ENCODE data around the gene PHC2. TPM values are rescaled to one million over a fixed set of nuclear protein-coding genes. Genes with fewer than 3 reads are reported as not detected.

Gene PHC2
- total RNA-seq, 2 donors from 2014 or later, result 60.6 to 74.8 TPM

DNA sequence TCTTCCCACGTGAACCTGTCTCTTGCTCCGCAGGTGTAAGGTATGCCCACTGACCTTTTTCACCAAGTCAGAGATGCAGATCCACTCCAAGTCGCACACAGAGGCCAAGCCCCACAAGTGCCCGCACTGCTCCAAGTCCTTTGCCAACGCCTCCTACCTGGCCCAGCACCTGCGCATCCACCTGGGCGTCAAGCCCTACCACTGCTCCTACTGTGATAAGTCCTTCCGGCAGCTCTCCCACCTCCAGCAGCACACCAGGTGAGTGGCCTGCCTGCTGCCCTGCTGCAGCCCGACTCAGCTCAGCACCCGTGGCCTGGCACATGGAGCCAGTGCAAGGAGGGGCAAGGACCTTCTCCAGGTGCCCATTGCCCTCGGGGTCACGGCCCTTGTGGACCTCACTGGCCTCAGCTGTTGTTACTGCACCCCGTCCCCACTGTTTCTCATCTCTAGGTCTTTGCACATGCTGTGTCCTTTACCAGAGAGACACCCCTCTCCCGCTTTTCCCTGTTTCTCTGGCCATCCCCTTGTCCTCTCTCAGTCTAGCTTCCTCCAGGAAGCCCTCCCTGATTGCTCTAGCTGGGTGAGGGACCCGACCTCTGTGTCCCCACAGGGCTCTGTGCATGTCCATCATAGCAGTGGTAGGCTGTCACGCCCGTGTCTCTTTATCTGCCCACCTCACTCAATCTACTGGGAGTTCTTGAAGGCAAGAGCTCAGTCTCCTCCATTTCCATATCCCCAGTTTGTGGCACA lies 149.2 kb downstream of the PHC2 start:
- TF ChIP-seq, protein P1, sequence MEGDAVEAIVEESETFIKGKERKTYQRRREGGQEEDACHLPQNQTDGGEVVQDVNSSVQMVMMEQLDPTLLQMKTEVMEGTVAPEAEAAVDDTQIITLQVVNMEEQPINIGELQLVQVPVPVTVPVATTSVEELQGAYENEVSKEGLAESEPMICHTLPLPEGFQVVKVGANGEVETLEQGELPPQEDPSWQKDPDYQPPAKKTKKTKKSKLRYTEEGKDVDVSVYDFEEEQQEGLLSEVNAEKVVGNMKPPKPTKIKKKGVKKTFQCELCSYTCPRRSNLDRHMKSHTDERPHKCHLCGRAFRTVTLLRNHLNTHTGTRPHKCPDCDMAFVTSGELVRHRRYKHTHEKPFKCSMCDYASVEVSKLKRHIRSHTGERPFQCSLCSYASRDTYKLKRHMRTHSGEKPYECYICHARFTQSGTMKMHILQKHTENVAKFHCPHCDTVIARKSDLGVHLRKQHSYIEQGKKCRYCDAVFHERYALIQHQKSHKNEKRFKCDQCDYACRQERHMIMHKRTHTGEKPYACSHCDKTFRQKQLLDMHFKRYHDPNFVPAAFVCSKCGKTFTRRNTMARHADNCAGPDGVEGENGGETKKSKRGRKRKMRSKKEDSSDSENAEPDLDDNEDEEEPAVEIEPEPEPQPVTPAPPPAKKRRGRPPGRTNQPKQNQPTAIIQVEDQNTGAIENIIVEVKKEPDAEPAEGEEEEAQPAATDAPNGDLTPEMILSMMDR (IDR thresholded peaks at IDR 0.05), result no peak
- no peak overlapping the region for H3K27ac ChIP-seq
- no peaks in the 10 kb centered on the region for H3K36me3 ChIP-seq
- intact Hi-C loops (cut with DNase I), result no loop called here
- no peaks in the 10 kb centered on the region for H3K9me3 ChIP-seq
- H3K9ac ChIP-seq (ENCODE audit: low read depth in 2 of 2, low read length in 2 of 2), result no peak overlapping the region
- DNase-seq, result no peak
- no peaks in the 10 kb centered on the region for H3K27me3 ChIP-seq
- H3K4me3 ChIP-seq, result no peak overlapping the region
- no peaks in the 10 kb centered on the region for H3K4me1 ChIP-seq

DNA sequence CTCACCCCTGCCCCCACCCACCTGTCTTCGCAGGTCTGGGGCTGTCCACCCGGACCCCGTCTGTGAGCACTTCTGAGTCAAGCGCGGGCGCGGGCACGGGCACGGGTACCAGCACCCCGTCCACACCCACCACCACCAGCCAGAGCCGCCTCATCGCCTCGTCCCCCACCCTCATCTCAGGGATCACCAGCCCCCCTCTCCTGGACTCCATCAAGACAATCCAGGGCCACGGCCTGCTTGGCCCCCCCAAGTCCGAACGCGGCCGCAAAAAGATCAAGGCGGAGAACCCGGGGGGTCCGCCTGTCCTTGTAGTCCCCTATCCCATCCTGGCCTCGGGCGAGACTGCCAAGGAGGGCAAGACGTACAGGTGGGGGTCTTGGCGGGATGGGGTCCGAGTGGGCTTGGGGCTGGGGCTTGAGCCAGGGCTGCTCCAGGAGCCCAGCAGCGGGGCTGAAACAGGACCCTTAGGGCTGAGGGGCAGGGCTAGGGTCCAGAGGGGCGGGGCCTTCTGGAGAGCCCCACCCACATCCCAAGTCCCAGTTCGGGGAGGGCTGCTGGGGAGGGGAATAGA lies 150.7 kb downstream of the PHC2 start:
- no peak overlapping the region for H3K9ac ChIP-seq (ENCODE audit: low read depth in 2 of 2, low read length in 2 of 2)
- H3K9me3 ChIP-seq, result no peaks in the 10 kb centered on the region
- H3K36me3 ChIP-seq, result no peaks in the 10 kb centered on the region
- no peak overlapping the region for H3K27ac ChIP-seq
- no peak overlapping the region for H3K4me3 ChIP-seq
- H3K27me3 ChIP-seq, result no peaks in the 10 kb centered on the region
- TF ChIP-seq, protein P1 (IDR thresholded peaks at IDR 0.05), result no peak
- H3K4me1 ChIP-seq, result no peaks in the 10 kb centered on the region
- DNase-seq, result no peak
- intact Hi-C loops (cut with DNase I), result no loop called here

DNA sequence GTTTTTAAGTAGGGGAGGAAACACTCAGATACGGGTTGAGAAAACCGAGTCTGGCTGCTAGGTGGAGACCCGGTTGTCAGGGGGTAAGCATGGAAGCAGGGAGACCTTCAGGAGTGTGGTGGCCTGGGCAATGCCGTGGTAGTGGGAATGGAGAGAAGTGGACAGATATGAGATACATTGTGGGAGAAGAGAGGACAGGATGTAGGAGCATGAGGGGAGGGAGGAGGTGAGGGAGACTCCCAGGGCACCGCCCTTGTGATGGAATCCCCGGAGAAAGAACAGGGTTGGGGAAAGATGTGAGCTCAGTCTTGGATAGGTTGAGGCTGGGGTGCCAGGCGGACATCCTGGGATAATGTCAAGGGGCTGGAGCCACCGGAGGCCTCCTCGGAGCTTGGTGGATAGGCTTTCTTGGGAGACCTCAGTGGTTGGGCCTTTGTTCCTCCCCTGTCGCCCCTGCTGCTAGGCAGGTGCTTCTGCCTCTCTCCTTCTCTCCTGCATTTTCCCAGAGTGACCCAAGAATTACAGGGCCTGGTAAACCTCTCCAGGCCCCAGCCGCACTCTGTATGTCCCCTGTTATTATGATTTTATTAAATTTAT lies 153.3 kb downstream of the PHC2 start:
- TF ChIP-seq, protein P1 (IDR thresholded peaks at IDR 0.05), result no peak
- DNase-seq, result no peak
- Histone ChIP-seq H3K27me3 (no peaks in the 10 kb centered on the region), H3K36me3 (no peaks in the 10 kb centered on the region), H3K4me3 (no peak overlapping the region), H3K27ac (no peak overlapping the region), H3K9me3 (no peaks in the 10 kb centered on the region), H3K4me1 (no peaks in the 10 kb centered on the region), H3K9ac (ENCODE audit: low read depth in 2 of 2, low read length in 2 of 2) (no peak overlapping the region)
- intact Hi-C loops (cut with DNase I), result no loop called here

DNA sequence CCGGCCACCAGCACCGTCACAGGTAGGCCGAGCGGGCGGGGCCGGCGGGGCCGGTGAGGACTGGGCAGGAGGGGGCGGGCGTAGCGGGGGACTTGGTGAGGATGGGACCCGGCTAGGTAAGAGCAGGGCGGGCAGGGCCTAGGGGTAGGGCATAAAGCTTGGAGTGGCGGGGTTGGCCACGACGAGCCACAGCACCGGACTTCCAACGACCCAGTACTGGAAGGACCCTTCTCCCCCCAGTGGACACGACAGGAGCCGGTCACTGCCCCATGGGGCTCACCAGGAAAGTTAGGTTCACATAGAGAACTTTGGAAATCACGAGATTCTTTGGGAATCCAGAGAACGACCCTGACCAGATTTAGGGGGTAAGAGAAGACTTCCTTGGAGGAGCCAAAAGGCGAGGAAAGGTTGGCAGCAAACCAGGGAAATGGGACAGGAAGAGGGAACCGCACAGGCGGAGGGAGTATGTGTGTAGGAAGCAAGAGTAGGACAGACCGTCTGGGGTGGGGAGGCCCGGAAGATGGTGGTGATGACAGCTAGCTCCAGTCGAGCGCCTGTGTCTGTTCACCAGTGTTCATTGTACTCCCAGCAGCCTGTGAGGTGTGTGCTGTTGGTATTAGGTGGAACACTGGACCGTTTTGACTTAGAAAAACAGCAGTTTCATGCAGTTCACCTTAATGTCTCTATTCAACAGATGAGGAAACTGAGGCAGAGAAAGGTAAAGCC lies 154.2 kb downstream of the PHC2 start:
- H3K9ac ChIP-seq (ENCODE audit: low read depth in 2 of 2, low read length in 2 of 2), result no peak overlapping the region
- H3K36me3 ChIP-seq, result no peaks in the 10 kb centered on the region
- no peak for DNase-seq
- H3K27ac ChIP-seq, result no peak overlapping the region
- H3K4me3 ChIP-seq, result no peak overlapping the region
- intact Hi-C loops (cut with DNase I), result no loop called here
- H3K27me3 ChIP-seq, result no peaks in the 10 kb centered on the region
- no peaks in the 10 kb centered on the region for H3K4me1 ChIP-seq
- TF ChIP-seq, protein P1 (IDR thresholded peaks at IDR 0.05), result no peak
- H3K9me3 ChIP-seq, result no peaks in the 10 kb centered on the region

DNA sequence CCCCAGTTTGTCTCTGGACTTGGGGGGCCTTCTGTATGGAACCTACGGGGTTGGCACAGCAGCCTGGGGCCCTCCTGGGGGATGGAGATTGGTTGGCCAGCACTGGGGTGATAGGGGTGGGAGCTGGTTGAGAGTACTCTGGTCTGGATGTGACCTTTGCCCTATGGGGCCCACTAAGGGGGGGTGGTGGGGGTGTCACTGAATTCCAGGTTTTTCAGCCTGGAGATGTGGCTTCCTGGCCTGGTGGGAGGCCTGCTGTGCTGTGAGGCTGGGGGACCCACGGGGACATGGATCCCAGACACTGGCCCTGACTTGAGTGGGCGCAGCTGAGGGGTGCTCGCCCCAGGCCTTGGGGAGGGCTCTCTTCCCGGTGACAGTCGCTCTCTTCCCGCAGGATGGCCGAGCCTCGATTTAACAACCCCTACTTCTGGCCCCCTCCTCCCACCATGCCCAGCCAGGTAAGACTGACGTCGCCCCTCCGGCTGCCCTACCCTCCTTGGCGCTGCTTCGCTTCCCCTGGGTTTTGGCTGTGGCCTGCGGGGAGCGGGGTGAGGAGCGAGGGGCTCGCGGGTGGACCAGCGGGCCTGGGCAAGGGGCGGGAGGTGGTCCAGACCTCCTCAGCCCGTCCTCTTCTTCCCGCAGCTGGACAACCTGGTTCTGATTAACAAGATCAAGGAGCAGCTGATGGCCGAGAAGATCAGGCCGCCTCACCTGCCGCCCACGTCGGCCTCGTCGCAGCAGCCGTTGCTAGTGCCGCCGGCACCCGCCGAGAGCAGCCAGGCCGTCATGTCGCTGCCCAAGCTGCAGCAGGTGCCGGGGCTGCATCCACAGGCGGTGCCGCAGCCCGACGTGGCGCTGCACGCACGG lies 155.0 kb downstream of the PHC2 start:
- Histone ChIP-seq H3K4me3 (no peak overlapping the region), H3K9me3 (no peaks in the 10 kb centered on the region), H3K27me3 (no peaks in the 10 kb centered on the region), H3K4me1 (no peaks in the 10 kb centered on the region), H3K27ac (no peak overlapping the region), H3K9ac (ENCODE audit: low read depth in 2 of 2, low read length in 2 of 2) (no peak overlapping the region), H3K36me3 (no peaks in the 10 kb centered on the region)
- DNase-seq, result no peak
- TF ChIP-seq, protein P1 (IDR thresholded peaks at IDR 0.05), result no peak
- intact Hi-C loops (cut with DNase I), result no loop called here

All from colonic mucosa (tissue), 4 donors.